Epithelial cell of prostate (primary cell): ENCODE measurements around the gene FUBP1.
"Not testable (repeated sequence)": the region's sequence is repeated elsewhere in the genome, so short reads cannot be mapped to it uniquely, and the experiment has no call there.

Experiments used
- DNase-seq: peaks from one replicate; pipeline ENCODE4 v3.0.0-alpha.2; 2011; ENCODE audit warnings: low read depth, low spot score
- H3K27ac ChIP-seq: fragments of 450-650 bp; 2 replicates; pipeline ENCODE4 v1.5.1; 2017; ENCODE audit warnings: mild to moderate bottlenecking

Gene FUBP1

DNA sequence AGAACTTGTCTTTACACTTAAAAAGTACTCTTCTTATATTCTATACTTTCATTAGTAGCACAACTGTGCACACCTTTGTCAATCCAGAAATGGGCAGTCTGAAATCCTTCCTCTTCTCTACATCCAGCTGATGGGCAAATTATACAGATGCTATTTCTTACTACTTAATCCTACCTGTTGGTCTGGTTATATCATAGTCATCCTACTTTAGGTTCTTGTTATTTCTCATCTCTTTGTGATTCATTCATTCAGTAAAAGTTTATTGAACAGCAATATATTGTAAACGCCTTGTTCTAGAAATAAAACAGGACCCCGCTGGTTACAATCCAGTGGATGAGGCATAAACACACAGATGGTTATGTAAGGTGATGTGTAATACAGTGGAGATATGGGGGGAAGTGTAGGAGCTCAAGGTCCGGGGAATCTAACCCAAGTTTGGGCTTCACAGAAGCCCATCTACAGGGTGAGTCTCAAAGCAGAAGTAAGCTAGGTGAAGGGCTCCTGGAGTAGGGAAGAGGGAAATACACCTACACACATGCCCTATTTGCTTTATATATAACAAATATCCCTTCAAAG lies 11.8 kb upstream of the FUBP1 start:
- H3K27ac ChIP-seq, result no peak overlapping the region
- no peak for DNase-seq

DNA sequence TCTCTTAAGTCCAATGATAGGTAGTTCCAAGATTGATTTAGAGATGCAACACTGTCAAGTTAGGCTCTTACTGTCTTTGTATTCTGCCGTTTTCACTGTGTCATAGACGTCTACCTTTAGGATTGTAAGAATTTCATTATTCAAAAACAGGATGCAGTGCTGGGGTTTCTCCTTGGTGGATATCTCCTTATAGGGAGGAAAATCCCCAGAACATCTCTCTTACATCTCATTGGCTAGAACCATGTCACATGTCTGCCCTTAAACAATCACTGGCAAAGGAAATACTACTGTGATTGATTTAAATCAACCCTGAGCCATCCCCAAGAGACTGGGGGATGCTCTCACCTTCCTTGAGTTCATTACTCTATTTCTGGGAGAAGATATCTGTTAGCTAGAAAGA lies 10.9 kb upstream of the FUBP1 start:
- no peak overlapping the region for H3K27ac ChIP-seq
- no peak for DNase-seq

- H3K27ac ChIP-seq, result no peak overlapping the region
- no peak for DNase-seq
Measured at GRCh38 chr1:77987919-77988318, 9.0 kb upstream of the FUBP1 start.

- no peak for DNase-seq
Measured at GRCh38 chr1:77986810-77987209, 7.9 kb upstream of the FUBP1 start.

GRCh38 chr1:77984629-77985028 lies 5.8 kb upstream of the FUBP1 start:
- no peak for DNase-seq
- H3K27ac ChIP-seq, result no peak overlapping the region

More at GRCh38 chr1:77986810-77987209, 7.9 kb upstream of the FUBP1 start:
- H3K27ac ChIP-seq, result no peak overlapping the region

- DNase-seq, result no peak
Measured at GRCh38 chr1:77983997-77984355, 5.1 kb upstream of the FUBP1 start.

GRCh38 chr1:77983352-77983996 lies 4.6 kb upstream of the FUBP1 start:
- DNase-seq, H3K27ac ChIP-seq: not testable (repeated sequence)

More at GRCh38 chr1:77983997-77984355, 5.1 kb upstream of the FUBP1 start:
- H3K27ac ChIP-seq, result no peak overlapping the region

GRCh38 chr1:77978293-77978968 lies 441 bp downstream of the FUBP1 start:
- H3K27ac ChIP-seq, result peak overlapping the region; percentile 95

DNA sequence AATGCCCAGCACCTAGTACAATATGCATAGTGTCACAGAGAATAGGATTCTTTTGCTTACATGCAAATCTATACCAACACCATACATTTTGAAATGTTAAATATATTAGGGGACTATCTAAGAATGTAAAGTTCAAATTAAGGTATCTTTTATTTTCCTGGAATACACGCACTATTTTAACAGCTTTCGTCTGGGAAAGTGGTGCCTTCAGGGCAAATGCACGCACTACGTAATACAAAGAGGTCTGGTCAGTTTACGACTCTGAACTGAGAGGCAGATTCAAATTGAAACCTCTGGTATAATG lies 931 bp downstream of the FUBP1 start:
- peak overlapping the region; percentile 95 for H3K27ac ChIP-seq
- DNase-seq, result no peak

More at GRCh38 chr1:77978293-77978968, 441 bp downstream of the FUBP1 start:
- peak; percentile 89 for DNase-seq

DNA sequence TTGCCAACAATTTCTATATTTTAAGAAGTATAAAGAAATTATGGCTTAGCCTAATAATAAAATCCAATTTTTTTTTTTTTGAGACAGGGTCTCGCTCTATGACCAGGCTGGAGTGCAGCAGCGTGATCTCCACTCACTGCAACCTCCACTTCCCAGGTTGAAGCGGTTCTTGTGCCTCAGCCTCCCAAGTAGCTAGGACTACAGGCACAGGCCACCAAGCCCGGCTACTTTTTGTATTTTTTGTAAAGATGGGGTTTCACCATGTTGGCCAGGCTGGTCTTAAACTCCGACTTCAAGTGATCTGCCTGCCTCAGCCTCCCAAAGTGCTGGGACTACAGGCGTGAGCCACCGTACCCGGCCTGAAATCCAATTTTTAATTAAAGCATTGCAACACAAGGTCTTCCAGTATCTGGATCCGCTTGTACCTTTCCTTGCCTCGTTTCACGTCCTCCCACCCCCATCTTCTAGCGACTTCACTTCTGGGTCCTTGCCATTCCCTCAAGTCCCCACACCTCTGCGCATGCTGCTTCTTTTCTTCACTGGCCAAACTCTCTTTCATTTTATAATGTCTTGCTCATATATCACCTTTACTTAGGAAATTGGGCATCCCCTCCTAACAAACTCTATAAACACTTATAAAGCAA lies 2.3 kb downstream of the FUBP1 start:
- H3K27ac ChIP-seq, result peak overlapping the region; percentile 95
- no peak for DNase-seq

GRCh38 chr1:77975907-77976306 lies 3.0 kb downstream of the FUBP1 start:
- DNase-seq, result no peak
- peak overlapping the region; percentile 95 for H3K27ac ChIP-seq

DNA sequence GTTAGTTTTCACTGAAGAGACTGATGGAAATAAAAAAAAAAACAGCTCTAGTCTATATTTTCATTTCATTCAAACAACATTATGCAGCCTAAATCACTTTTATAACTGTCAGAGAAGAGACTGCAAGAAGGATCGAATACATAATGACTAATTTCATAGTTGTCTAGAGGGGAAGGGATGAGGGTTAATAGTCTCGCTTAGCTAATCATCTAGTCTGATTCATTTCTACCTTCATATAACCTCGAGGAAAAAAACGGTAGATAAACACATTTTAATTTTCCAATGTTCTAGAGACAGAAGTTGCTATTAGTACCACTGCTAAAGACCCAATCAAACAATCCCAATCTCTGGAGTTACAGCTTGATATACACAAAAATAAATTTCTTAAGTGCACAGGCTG lies 3.5 kb downstream of the FUBP1 start:
- peak overlapping the region; percentile 95 for H3K27ac ChIP-seq
- DNase-seq, result no peak

DNA sequence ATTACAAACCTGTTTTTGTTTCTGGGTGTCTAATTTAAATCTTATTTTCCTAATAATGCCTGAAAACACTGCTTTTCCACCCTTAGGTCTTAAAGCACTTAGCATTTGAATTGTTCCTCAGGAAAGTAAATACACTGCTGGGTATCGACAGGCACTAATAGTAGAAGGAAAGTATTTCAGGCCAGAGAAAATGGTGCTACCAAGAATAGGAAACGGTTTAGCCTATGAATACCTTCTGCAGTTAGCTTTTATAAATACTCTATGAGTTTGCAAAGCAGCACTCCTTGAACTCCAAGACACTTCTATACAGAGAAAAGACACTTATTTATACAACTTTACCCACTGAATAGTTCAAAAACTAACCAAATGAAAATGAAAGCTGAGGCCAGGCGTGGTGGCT lies 6.8 kb downstream of the FUBP1 start:
- DNase-seq, result no peak
- no peak overlapping the region for H3K27ac ChIP-seq

- no peak for DNase-seq
- no peak overlapping the region for H3K27ac ChIP-seq
Measured at GRCh38 chr1:77970192-77970591, 8.7 kb downstream of the FUBP1 start.

GRCh38 chr1:77966291-77966690 lies 12.6 kb downstream of the FUBP1 start:
- H3K27ac ChIP-seq, result no peak overlapping the region

GRCh38 chr1:77961392-77961791 lies 17.5 kb downstream of the FUBP1 start:
- no peak overlapping the region for H3K27ac ChIP-seq
- no peak for DNase-seq

More at GRCh38 chr1:77966291-77966690, 12.6 kb downstream of the FUBP1 start:
- no peak for DNase-seq

- H3K27ac ChIP-seq, result no peak overlapping the region
- no peak for DNase-seq
Measured at GRCh38 chr1:77958850-77959249, 20.0 kb downstream of the FUBP1 start.

DNA sequence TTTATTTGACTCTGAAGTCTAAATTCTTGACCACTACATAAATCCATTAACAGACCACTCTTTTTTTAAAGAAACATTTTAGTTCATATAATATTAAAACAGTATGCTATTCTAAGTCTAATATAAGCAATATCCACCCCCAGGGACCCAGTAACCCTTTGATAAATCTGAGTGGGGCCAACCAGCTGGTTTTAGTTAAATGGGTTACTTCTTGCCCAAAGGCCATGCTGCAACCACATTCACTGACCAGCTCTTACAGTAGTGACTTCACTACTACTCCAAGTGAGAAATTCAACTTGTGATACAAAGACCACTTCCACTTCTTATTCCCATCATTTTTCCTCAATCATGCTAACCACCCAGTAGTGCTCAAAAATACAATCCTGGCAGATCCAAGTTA lies 20.5 kb downstream of the FUBP1 start:
- no peak overlapping the region for H3K27ac ChIP-seq
- no peak for DNase-seq

GRCh38 chr1:77956464-77956863 lies 22.4 kb downstream of the FUBP1 start:
- no peak overlapping the region for H3K27ac ChIP-seq
- DNase-seq, result no peak

DNA sequence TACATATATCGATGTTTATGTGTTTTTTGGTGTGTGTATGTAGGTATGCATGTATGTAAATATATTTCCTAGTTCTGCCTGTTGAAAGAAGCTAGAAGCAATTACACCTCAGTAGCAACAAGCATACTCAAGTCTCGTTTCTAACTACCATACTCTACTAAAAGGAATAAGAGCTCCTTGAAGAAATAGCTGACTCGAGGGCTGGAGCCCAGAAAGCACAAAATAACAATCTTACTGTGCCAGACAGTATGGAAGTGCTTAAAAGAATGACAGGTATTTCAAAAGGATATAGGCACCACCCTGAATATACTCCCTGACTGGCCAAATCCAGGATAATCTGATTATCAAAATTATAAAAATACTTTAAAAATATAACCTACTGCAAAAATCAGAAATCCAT lies 23.2 kb downstream of the FUBP1 start:
- H3K27ac ChIP-seq, result no peak overlapping the region
- no peak for DNase-seq

GRCh38 chr1:77954521-77954920 lies 24.4 kb downstream of the FUBP1 start:
- no peak overlapping the region for H3K27ac ChIP-seq
- DNase-seq, result no peak
